Nephron progenitor cell (in vitro differentiated cells): Measurements from ENCODE around the gene SLC35F6.
"Not testable (repeated sequence)": the region's sequence is repeated elsewhere in the genome, so short reads cannot be mapped to it uniquely, and the experiment has no call there.

Experiments used
- DNase-seq: peaks from one replicate; pipeline ENCODE4 v3.0.0; 2021
- H3K27ac Mint-ChIP-seq: 2 replicates; pipeline ENCODE4 v1.8.0; 2021; ENCODE audit warnings: mild to moderate bottlenecking, moderate library complexity, mixed read lengths
- H3K27me3 Mint-ChIP-seq: 2 replicates; pipeline ENCODE4 v1.8.0; 2021; ENCODE audit warnings: mild to moderate bottlenecking, low read depth, mixed read lengths; ENCODE audit not compliant: poor library complexity
- H3K36me3 Mint-ChIP-seq: 2 replicates; pipeline ENCODE4 v1.8.0; 2021; ENCODE audit warnings: low read depth, mixed read lengths
- H3K4me1 Mint-ChIP-seq: 2 replicates; pipeline ENCODE4 v1.8.0; 2021; ENCODE audit warnings: mixed read lengths
- H3K4me3 Mint-ChIP-seq: 2 replicates; pipeline ENCODE4 v1.8.0; 2021; ENCODE audit warnings: mild to moderate bottlenecking, moderate library complexity, mixed read lengths
- H3K9me3 Mint-ChIP-seq: 2 replicates; pipeline ENCODE4 v1.8.0; 2021; ENCODE audit warnings: mild to moderate bottlenecking, moderate library complexity, mixed read lengths
- TF ChIP-seq, protein P1 (sequence below): fragments of 200-600 bp; sonication (generic); IDR thresholded peaks from 2 replicates; pipeline ENCODE4 v1.5.0; 2021; ENCODE audit warnings: antibody characterized with exemption

Gene SLC35F6

DNA sequence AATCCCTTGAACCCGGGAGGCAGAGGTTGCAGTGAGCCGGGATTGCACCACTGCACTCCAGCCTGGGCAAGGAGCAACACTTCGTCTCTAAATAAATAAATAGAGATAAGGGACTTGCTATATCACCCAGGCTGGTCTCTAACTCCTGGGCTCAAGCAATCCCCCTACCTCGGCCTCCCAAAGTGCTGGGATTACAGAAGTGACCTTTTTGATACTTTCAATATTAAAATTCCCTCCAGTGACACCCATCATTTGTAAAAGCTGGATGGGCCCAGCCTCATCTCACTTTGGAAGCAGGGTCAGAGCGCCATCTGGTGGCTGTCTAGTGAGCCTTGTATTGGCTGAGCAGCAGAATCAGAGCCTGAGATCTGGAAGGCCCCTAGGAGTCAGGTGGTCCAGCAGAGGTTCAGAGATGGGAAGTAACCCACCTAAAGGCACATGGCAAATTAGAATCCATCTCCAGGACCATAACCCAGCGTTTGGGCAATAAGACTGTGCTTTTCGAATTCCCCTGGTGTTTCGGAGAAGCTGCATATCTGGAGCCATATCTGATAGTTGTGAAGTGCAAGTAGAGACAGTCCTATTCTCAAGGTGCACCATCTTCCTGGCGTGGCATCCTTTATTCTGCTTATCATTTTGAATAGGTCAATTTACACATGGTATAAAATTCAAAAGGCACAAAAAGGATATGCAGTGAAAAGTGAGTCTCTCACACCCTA, 18.3 kb upstream of the SLC35F6 start:
- Mint-ChIP-seq H3K36me3 (no peaks in the 10 kb centered on the region), H3K27me3 (peaks cover 8% of the 10 kb centered on the region), H3K27ac (no peak overlapping the region), H3K4me1 (peaks cover 34% of the 10 kb centered on the region), H3K4me3 (no peak overlapping the region), H3K9me3 (no peaks in the 10 kb centered on the region)
- peak; percentile 91 for DNase-seq
- TF ChIP-seq, protein P1, sequence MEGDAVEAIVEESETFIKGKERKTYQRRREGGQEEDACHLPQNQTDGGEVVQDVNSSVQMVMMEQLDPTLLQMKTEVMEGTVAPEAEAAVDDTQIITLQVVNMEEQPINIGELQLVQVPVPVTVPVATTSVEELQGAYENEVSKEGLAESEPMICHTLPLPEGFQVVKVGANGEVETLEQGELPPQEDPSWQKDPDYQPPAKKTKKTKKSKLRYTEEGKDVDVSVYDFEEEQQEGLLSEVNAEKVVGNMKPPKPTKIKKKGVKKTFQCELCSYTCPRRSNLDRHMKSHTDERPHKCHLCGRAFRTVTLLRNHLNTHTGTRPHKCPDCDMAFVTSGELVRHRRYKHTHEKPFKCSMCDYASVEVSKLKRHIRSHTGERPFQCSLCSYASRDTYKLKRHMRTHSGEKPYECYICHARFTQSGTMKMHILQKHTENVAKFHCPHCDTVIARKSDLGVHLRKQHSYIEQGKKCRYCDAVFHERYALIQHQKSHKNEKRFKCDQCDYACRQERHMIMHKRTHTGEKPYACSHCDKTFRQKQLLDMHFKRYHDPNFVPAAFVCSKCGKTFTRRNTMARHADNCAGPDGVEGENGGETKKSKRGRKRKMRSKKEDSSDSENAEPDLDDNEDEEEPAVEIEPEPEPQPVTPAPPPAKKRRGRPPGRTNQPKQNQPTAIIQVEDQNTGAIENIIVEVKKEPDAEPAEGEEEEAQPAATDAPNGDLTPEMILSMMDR: peak; percentile 95

DNA sequence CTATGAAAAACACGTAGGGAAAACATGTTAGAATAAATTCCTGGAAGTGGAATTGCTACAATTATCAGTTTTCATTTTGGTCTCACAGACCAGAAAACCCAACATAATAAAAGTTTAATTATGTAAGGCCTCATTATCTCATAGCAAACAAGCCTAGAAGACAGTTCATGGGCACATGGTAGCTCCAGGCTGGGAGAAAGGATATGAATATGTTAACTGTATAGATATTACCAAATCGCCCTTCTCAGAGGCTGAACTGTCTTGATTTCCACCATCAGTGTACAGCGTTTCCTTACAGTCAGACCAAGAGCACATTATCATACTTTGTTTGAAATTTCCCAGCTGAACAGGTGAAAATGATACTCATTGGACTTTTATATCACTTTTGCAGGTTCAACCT, 17.1 kb upstream of the SLC35F6 start:
- Mint-ChIP-seq H3K36me3 (peaks cover 5% of the 10 kb centered on the region), H3K9me3 (peaks cover 8% of the 10 kb centered on the region), H3K27me3 (peaks cover 8% of the 10 kb centered on the region), H3K4me1 (peaks cover 31% of the 10 kb centered on the region), H3K27ac (no peak overlapping the region), H3K4me3 (no peak overlapping the region)
- TF ChIP-seq, protein P1: no peak
- no peak for DNase-seq

DNA sequence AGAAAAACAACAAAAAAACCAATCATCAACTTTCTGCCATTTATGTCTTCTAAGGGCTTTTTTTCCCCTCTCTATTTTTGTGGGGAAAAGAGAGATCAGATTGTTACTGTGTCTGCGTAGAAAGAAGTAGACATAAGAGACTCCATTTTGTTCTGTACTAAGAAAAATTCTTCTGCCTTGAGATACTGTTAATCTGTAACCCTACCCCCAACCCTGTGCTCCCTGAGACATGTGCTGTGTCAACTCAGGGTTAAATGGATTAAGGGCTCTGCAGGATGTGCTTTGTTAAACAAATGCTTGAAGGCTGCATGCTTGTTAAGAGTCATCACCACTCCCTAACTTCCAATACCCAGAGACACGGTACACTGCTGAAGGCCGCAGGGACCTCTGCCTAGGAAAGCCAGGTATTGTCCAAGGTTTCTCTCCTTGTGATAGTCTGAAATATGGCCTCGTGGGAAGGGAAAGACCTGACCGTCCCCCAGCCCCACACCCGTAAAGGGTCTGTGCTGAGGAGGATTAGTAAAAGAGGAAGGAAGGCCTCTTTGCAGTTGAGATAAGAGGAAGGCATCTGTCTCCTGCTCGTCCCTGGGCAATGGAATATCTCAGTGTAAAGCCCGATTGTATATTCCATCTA, 14.2 kb upstream of the SLC35F6 start:
- peak overlapping the region; percentile 48 for H3K4me3 Mint-ChIP-seq
- not testable (repeated sequence) for H3K27me3 Mint-ChIP-seq
- H3K27ac Mint-ChIP-seq: peak overlapping the region; percentile 97

DNA sequence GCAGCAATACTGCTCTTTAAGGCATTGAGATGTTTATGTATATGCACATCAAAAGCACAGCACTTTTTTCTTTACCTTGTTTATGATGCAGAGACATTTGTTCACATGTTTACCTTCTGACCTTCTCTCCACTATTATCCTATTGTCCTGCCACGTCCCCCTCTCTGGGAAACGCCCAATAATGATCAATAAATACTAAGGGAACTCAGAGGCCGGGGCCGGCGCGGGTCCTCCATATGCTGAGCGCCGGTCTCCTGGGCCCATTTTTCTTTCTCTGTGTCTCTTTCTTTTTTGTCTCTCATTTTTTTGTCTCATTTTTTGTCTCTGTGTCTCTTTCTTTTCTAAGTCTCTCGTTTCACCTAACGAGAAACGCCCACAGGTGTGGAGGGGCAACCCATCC, 13.6 kb upstream of the SLC35F6 start:
- H3K4me1 Mint-ChIP-seq: peaks cover 43% of the 10 kb centered on the region
- H3K9me3 Mint-ChIP-seq: peaks cover 13% of the 10 kb centered on the region
- not testable (repeated sequence) for H3K27me3 Mint-ChIP-seq, H3K36me3 Mint-ChIP-seq, DNase-seq
- peak overlapping the region; percentile 5 for H3K4me3 Mint-ChIP-seq
- H3K27ac Mint-ChIP-seq: peak overlapping the region; percentile 4

More for the DNA sequence above, 14.2 kb upstream of the SLC35F6 start:
- Mint-ChIP-seq H3K4me1 (peaks cover 38% of the 10 kb centered on the region), H3K9me3 (peaks cover 13% of the 10 kb centered on the region)
- not testable (repeated sequence) for H3K36me3 Mint-ChIP-seq, DNase-seq

DNA sequence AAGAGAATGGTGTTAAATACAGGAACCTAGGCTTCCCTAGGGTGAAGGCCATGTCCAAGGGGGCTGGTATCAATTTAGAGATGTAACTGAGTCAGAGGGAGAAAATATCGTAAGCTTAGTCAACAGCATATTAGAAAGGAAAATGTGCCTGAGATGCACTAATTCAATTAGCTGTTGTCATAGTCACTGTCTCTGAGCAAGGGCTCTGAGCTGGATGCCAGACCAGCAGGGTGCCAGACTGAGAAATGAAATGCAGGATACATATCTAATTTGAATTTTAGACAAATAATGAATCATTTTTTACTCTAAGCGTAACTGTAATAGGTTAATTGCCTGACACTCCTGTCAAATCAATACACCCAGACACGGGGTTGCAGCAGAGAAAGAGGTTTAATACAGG, 11.4 kb upstream of the SLC35F6 start:
- DNase-seq: no peak
- TF ChIP-seq, protein P1: no peak
- no peak overlapping the region for H3K27ac Mint-ChIP-seq
- no peaks in the 10 kb centered on the region for H3K27me3 Mint-ChIP-seq
- peaks cover 13% of the 10 kb centered on the region for H3K9me3 Mint-ChIP-seq
- H3K4me3 Mint-ChIP-seq: no peak overlapping the region
- peaks cover 5% of the 10 kb centered on the region for H3K36me3 Mint-ChIP-seq
- H3K4me1 Mint-ChIP-seq: peaks cover 50% of the 10 kb centered on the region

DNA sequence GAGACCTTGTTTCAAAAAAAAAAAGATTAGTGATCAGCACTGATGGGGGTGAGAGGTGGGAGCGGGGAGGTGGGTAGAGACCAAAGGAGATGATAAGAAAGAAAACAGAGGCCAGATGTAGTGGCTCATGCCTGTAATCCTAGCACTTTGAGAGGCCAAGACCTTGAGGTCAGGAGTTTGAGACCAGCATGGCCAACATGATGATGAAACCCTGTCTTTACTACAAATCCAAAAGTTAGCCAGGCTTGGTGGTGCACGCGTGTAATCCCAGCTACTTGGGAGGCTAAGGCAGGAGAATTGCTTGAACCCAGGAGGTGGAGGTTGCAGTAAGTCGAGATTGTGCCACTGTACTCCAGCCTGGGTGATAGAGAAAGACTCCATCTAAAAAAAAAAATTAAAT, 9.5 kb upstream of the SLC35F6 start:
- Mint-ChIP-seq H3K36me3 (peaks cover 5% of the 10 kb centered on the region), H3K4me1 (peaks cover 60% of the 10 kb centered on the region), H3K27ac (no peak overlapping the region), H3K9me3 (peaks cover 13% of the 10 kb centered on the region), H3K27me3 (no peaks in the 10 kb centered on the region), H3K4me3 (no peak overlapping the region)
- DNase-seq: no peak
- TF ChIP-seq, protein P1: no peak
